Breast epithelium (tissue), 3 donors: ENCODE measurements around the gene NEO1.

ENCODE experiments used
- POLR2A ChIP-seq: fragments of 450-650 bp; IDR thresholded peaks from one replicate; pipeline ENCODE4 v1.6.1; 2016; ENCODE audit warnings: antibody characterized with exemption, mild to moderate bottlenecking, moderate library complexity
- POLR2AphosphoS5 ChIP-seq, 3 donors: sonication (generic); formaldehyde crosslinking; IDR thresholded peaks; one replicate each; pipeline ENCODE4 v1.6.1; 2017; ENCODE audit warnings: antibody characterized with exemption in 3 of 3
- TF ChIP-seq, protein P1 (sequence below), 3 donors: fragments of 450-650 bp; IDR thresholded peaks; one replicate each; pipeline ENCODE4 v1.5.1; 2016 to 2017; ENCODE audit warnings: antibody characterized with exemption in 3 of 3, mild to moderate bottlenecking in 3 of 3, moderate library complexity in 3 of 3

DNA sequence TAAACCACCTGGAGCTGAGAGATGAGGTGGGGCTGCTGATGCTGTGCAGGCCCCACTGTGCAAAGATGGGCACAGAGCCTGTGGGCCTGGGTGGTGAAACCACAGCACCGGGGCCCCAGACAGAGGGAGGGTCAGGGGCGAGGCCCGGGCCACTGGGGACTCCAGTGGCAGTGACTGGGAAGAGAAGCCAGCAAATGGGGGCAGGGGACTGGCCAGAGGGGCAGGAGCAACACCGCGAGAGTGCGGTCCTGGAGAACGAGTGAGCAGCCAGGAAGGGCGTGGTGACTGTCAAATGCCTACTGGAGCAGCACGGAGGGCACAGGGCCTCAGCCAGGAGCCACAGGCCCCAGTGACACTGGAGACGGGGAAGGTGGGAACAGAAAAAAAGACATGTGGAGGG is 276.7 kb downstream of the NEO1 start:
- TF ChIP-seq, protein P1, sequence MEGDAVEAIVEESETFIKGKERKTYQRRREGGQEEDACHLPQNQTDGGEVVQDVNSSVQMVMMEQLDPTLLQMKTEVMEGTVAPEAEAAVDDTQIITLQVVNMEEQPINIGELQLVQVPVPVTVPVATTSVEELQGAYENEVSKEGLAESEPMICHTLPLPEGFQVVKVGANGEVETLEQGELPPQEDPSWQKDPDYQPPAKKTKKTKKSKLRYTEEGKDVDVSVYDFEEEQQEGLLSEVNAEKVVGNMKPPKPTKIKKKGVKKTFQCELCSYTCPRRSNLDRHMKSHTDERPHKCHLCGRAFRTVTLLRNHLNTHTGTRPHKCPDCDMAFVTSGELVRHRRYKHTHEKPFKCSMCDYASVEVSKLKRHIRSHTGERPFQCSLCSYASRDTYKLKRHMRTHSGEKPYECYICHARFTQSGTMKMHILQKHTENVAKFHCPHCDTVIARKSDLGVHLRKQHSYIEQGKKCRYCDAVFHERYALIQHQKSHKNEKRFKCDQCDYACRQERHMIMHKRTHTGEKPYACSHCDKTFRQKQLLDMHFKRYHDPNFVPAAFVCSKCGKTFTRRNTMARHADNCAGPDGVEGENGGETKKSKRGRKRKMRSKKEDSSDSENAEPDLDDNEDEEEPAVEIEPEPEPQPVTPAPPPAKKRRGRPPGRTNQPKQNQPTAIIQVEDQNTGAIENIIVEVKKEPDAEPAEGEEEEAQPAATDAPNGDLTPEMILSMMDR (IDR thresholded peaks at IDR 0.05): no peak
- no peak for TF ChIP-seq POLR2A
- TF ChIP-seq POLR2AphosphoS5 (IDR thresholded peaks at IDR 0.05): no peak
